GM10248 (cell line): ENCODE results near the gene LIPA.
"Not testable (repeated sequence)": the region's sequence is repeated elsewhere in the genome, so short reads cannot be mapped to it uniquely, and the experiment has no call there.

Source experiments
- CTCF ChIA-PET: fragments of 300-600 bp; sonication (Branson Sonifier 250); formaldehyde crosslinking; extraction: SDS; loops from one replicate; lab custom pipeline; 2021; ENCODE audit warnings: antibody characterized with exemption; lab: Yijun Ruan, JAX
- POLR2A ChIA-PET: fragments of 350-650 bp; sonication (Branson Sonifier 250); formaldehyde crosslinking; extraction: SDS; loops from one replicate; lab custom pipeline; 2020; ENCODE audit warnings: antibody characterized with exemption; lab: Yijun Ruan, JAX
- DNase-seq: peaks from one replicate; pipeline ENCODE4 v3.0.0; 2012; ENCODE audit errors: extremely low spot score
- CTCF ChIP-seq: IDR thresholded peaks from 2 replicates; pipeline ENCODE4 v1.5.1; 2012; ENCODE audit warnings: mild to moderate bottlenecking, low read depth; ENCODE audit errors: extremely low read depth, missing control alignments, control extremely low read depth

LIPA gene

GRCh38 chr10:89295597-89295996 lies 44.0 kb upstream of the LIPA start:
- CTCF ChIA-PET, result interaction anchor here (1.2 to 1.4 kb wide), 2 partner anchors 10 to 73 kb away, joined by 3 to 4 read pairs; no protein-coding TSS in a partner anchor
- no peak for TF ChIP-seq CTCF
- POLR2A ChIA-PET, result interaction anchor here (0.6 kb wide), 1 partner anchor 36 kb away, joined by 4 read pairs; no protein-coding TSS in a partner anchor
- DNase-seq, result no peak

GRCh38 chr10:89294721-89295239 lies 43.2 kb upstream of the LIPA start:
- ChIA-PET CTCF (interaction anchor here (1.4 kb wide), 1 partner anchor 10 kb away, joined by 4 read pairs; no protein-coding TSS in a partner anchor), POLR2A (interaction anchor here (0.6 kb wide), 1 partner anchor 1348 kb away, joined by 3 read pairs; no protein-coding TSS in a partner anchor)
- no peak for TF ChIP-seq CTCF
- no peak for DNase-seq

- CTCF ChIA-PET, result interaction anchor here (1.7 to 3.3 kb wide), 2 partner anchors 12 to 132 kb away, joined by 3 to 11 read pairs; no protein-coding TSS in a partner anchor
- DNase-seq, POLR2A ChIA-PET: not testable (repeated sequence)
Observed at GRCh38 chr10:89285303-89285702, 33.7 kb upstream of the LIPA start.

GRCh38 chr10:89284711-89285110 lies 33.1 kb upstream of the LIPA start:
- POLR2A ChIA-PET, DNase-seq: not testable (repeated sequence)
- CTCF ChIA-PET, result interaction anchor here (1.2 to 3.3 kb wide), 3 partner anchors 12 to 133 kb away, joined by 3 to 11 read pairs (median 3); no protein-coding TSS in a partner anchor

- no peak for DNase-seq
- TF ChIP-seq CTCF, result no peak
- POLR2A ChIA-PET, result no interaction called here
- CTCF ChIA-PET, result interaction anchor here (1.2 to 3.3 kb wide), 4 partner anchors 11 to 133 kb away, joined by 3 to 11 read pairs (median 6); no protein-coding TSS in a partner anchor
Observed at GRCh38 chr10:89283936-89284475, 32.4 kb upstream of the LIPA start.

- ChIA-PET CTCF (interaction anchor here (0.7 to 3.3 kb wide), 5 partner anchors 10 to 134 kb away, joined by 3 to 11 read pairs (median 3); no protein-coding TSS in a partner anchor), POLR2A (no interaction called here)
- no peak for TF ChIP-seq CTCF
- DNase-seq, result no peak
Observed at GRCh38 chr10:89283025-89283935, 31.7 kb upstream of the LIPA start.

GRCh38 chr10:89281606-89282395 lies 30.2 kb upstream of the LIPA start:
- ChIA-PET POLR2A (no interaction called here), CTCF (interaction anchor here (2.3 to 3.3 kb wide), 2 partner anchors 9 to 87 kb away, joined by 9 to 11 read pairs; no protein-coding TSS in a partner anchor)
- no peak for DNase-seq
- TF ChIP-seq CTCF, result no peak
